ENCODE data around the gene HECTD4. TPM values are rescaled to one million over a fixed set of nuclear protein-coding genes. Genes with fewer than 3 reads are reported as not detected.
A peak's percentile ranks its signal among the peaks of the same experiment; 100 is the strongest.

Gene HECTD4
- total and polyA plus RNA-seq, 9 of the 15 experiments (the other 6 are each of a cell fraction or from before 2014, with no cell fraction given): 3.5 to 33.3 (median 13.5) TPM

- TF ChIP-seq MLX (CRISPR knock-in tag; conservative IDR thresholded peaks at IDR 0.05) (no peak), TEAD4 (IDR thresholded peaks at IDR 0.05; ENCODE audit: low read length) (peak; percentile 100), TEAD4 (CRISPR knock-in tag; IDR thresholded peaks at IDR 0.05; ENCODE audit: borderline replicate concordance) (no peak), ZNF24 (IDR thresholded peaks at IDR 0.05) (no peak), FOXM1 (IDR thresholded peaks at IDR 0.05; ENCODE audit: low read depth) (peak; percentile 97), FOXM1 (CRISPR knock-in tag; IDR thresholded peaks at IDR 0.05; ENCODE audit: low read depth) (no peak), HES1 (IDR thresholded peaks at IDR 0.05; ENCODE audit: low read depth) (peak; percentile 66), ZNF583 (CRISPR knock-in tag; IDR thresholded peaks at IDR 0.05) (peak; percentile 69; the same call in 1 of the 2 replicates), TAL1 (IDR thresholded peaks at IDR 0.05) (peak; percentile 99), MYC (IDR thresholded peaks at IDR 0.05; ENCODE audit: low read depth, low read length) (peak; percentile 49; the same call in 1 of the 2 replicates), MYC (CRISPR knock-in tag; IDR thresholded peaks at IDR 0.05; ENCODE audit: borderline replicate concordance, low read depth) (0 out of 2 replicates have a peak, but pooled peaks have one; percentile 25), ZNF311 (CRISPR knock-in tag; IDR thresholded peaks at IDR 0.05) (peak; percentile 69; the same call in 1 of the 2 replicates), MXI1 (IDR thresholded peaks at IDR 0.05; ENCODE audit: low read depth, low read length) (peak; percentile 64; the same call in 1 of the 2 replicates), ETV5 (CRISPR knock-in tag; IDR thresholded peaks at IDR 0.05; ENCODE audit: low read depth) (no peak), MNT (conservative IDR thresholded peaks at IDR 0.05) (peak in 1 of 2 experiments; percentile 76; a peak in 2 of 4 replicates), BCOR (IDR thresholded peaks at IDR 0.05) (peak; percentile 67; the same call in 1 of the 2 replicates), PRDM10 (IDR thresholded peaks at IDR 0.05; ENCODE audit: partially characterized antibody) (no peak), CBX3 (IDR thresholded peaks at IDR 0.05; ENCODE audit: borderline replicate concordance in 1 of 2, low read length in 2 of 2) (peak in 1 of 2 experiments; percentile 85; a peak in 1 of 3 replicates), TEAD1 (CRISPR knock-in tag; IDR thresholded peaks at IDR 0.05) (peak in 1 of 2 experiments; percentile 74; a peak in 2 of 4 replicates)
Measured at GRCh38 chr12:112350593-112351592, 31.3 kb downstream of the HECTD4 start (continued).

Measured in K562 (cell line).